ENCODE measurements around the gene BFSP1. TPM values are rescaled to one million over a fixed set of nuclear protein-coding genes. Genes with fewer than 3 reads are reported as not detected.

The BFSP1 gene
- total RNA-seq, 1 donor, result 2.9 TPM

DNA sequence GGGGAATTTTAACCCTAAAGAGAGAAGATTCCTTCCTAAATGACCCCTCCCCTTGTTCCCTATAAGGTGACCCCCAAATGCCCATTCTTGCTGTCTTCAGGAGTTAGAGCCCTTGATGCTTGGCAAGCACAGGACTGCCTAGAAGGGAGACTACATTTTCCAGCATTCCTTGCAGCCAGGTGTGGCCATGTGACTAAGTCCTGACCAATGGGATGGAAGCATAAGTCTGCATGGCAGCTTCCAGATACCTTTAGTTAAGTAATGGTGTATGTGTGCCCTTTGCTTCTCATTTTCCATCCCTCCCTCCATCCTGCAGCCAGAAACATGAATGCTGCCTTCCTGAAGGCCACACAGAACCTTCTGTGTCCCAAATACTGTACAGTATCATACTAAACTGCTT lies 5.5 kb downstream of the BFSP1 start:
- no peak for DNase-seq (ENCODE audit: insufficient read length, low spot score, missing footprints)
- Histone ChIP-seq H4K20me1 (ENCODE audit: insufficient read depth, low read length) (no peaks in the 10 kb centered on the region), H3K36me3 (ENCODE audit: insufficient read depth, low read length) (no peaks in the 10 kb centered on the region), H3K4me2 (ENCODE audit: insufficient read depth, low read length) (no peak overlapping the region), H3K9me3 (ENCODE audit: low read depth, low read length) (no peaks in the 10 kb centered on the region), H2AFZ (ENCODE audit: low read length) (no peak overlapping the region), H3K27me3 (ENCODE audit: insufficient read depth, low read length) (peaks cover 7% of the 10 kb centered on the region), H3K27ac (ENCODE audit: low read depth, low read length) (no peak overlapping the region), H3K4me3 (ENCODE audit: insufficient read depth, low read length) (no peak overlapping the region), H3K79me2 (ENCODE audit: insufficient read depth, low read length) (no peaks in the 10 kb centered on the region), H3K4me1 (ENCODE audit: insufficient read depth, low read length) (no peaks in the 10 kb centered on the region)
- TF ChIP-seq, protein P1, sequence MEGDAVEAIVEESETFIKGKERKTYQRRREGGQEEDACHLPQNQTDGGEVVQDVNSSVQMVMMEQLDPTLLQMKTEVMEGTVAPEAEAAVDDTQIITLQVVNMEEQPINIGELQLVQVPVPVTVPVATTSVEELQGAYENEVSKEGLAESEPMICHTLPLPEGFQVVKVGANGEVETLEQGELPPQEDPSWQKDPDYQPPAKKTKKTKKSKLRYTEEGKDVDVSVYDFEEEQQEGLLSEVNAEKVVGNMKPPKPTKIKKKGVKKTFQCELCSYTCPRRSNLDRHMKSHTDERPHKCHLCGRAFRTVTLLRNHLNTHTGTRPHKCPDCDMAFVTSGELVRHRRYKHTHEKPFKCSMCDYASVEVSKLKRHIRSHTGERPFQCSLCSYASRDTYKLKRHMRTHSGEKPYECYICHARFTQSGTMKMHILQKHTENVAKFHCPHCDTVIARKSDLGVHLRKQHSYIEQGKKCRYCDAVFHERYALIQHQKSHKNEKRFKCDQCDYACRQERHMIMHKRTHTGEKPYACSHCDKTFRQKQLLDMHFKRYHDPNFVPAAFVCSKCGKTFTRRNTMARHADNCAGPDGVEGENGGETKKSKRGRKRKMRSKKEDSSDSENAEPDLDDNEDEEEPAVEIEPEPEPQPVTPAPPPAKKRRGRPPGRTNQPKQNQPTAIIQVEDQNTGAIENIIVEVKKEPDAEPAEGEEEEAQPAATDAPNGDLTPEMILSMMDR (IDR thresholded peaks at IDR 0.05; ENCODE audit: extremely low read depth, low read depth, low read length), result no peak

DNA sequence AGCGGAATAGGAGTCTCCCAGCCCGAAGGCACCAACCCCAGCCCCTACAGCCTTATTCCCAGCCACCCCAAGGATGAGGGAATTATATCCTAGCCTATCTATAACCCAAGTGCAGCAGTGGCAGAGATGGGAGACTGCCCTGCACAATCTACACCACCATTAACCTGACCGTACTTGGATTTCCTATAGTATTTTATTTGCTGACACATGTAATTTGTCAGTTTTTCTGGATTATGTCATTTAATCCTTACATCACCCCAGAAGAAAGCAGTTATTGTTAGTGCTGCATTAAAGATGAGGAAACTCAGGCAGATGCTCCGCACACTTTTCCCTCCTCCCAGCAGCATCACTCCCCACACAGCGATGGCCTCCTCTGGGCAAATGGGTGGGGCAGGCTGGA lies 6.0 kb downstream of the BFSP1 start:
- Histone ChIP-seq H3K4me3 (ENCODE audit: insufficient read depth, low read length) (no peak overlapping the region), H4K20me1 (ENCODE audit: insufficient read depth, low read length) (no peaks in the 10 kb centered on the region), H3K4me2 (ENCODE audit: insufficient read depth, low read length) (no peak overlapping the region), H2AFZ (ENCODE audit: low read length) (no peak overlapping the region), H3K9me3 (ENCODE audit: low read depth, low read length) (no peaks in the 10 kb centered on the region), H3K36me3 (ENCODE audit: insufficient read depth, low read length) (no peaks in the 10 kb centered on the region), H3K79me2 (ENCODE audit: insufficient read depth, low read length) (no peaks in the 10 kb centered on the region), H3K27me3 (ENCODE audit: insufficient read depth, low read length) (peaks cover 7% of the 10 kb centered on the region), H3K4me1 (ENCODE audit: insufficient read depth, low read length) (no peaks in the 10 kb centered on the region), H3K27ac (ENCODE audit: low read depth, low read length) (no peak overlapping the region)
- TF ChIP-seq, protein P1 (IDR thresholded peaks at IDR 0.05; ENCODE audit: extremely low read depth, low read depth, low read length), result no peak
- DNase-seq (ENCODE audit: insufficient read length, low spot score, missing footprints), result no peak

DNA sequence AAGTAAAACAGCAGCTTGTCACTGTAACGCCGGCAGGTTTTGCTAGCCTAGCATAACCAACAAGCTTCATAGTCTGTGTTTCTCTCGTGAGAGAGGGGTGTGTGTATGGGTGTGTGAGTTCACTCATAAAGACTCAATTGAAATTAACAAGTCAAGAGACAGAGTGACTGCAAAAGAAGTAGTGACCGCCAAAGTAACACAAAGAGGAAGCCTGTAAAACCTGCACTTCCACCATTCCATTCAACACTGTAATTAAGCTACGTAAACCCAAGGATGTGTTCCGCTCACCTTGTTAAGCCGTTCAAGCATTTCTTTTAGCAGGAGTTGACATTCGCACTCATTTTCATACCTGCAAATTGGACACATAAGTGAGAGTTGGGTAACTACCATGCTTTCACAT lies 6.6 kb downstream of the BFSP1 start:
- H2AFZ ChIP-seq (ENCODE audit: low read length), result no peak overlapping the region
- no peaks in the 10 kb centered on the region for H4K20me1 ChIP-seq (ENCODE audit: insufficient read depth, low read length)
- no peaks in the 10 kb centered on the region for H3K4me1 ChIP-seq (ENCODE audit: insufficient read depth, low read length)
- no peak overlapping the region for H3K4me2 ChIP-seq (ENCODE audit: insufficient read depth, low read length)
- H3K9me3 ChIP-seq (ENCODE audit: low read depth, low read length), result no peaks in the 10 kb centered on the region
- no peak for DNase-seq (ENCODE audit: insufficient read length, low spot score, missing footprints)
- H3K79me2 ChIP-seq (ENCODE audit: insufficient read depth, low read length), result no peaks in the 10 kb centered on the region
- peaks cover 7% of the 10 kb centered on the region for H3K27me3 ChIP-seq (ENCODE audit: insufficient read depth, low read length)
- H3K4me3 ChIP-seq (ENCODE audit: insufficient read depth, low read length), result no peak overlapping the region
- H3K27ac ChIP-seq (ENCODE audit: low read depth, low read length), result no peak overlapping the region
- TF ChIP-seq, protein P1 (IDR thresholded peaks at IDR 0.05; ENCODE audit: extremely low read depth, low read depth, low read length), result no peak
- H3K36me3 ChIP-seq (ENCODE audit: insufficient read depth, low read length), result no peaks in the 10 kb centered on the region

DNA sequence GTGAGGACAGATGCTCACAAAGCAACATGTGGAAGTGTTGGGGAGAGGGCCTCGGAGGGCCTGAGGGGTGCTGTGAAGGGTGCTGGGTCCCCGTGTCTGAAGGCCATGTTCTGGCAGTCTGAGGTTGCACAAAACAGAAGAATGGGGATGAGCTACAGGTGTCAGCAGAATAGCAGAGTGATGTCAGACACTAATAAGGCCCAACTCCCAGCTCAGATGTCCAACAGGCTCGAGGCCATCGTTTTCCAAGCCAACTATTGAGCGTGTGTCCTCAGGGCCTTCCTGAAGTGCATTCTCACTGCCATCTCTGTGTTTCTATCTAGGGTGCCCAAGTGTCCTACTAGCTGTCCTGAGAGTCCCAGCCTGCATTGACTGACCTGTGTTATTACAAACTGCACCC lies 7.9 kb downstream of the BFSP1 start:
- no peak overlapping the region for H2AFZ ChIP-seq (ENCODE audit: low read length)
- TF ChIP-seq, protein P1 (IDR thresholded peaks at IDR 0.05; ENCODE audit: extremely low read depth, low read depth, low read length), result no peak

More for the DNA sequence above, 7.9 kb downstream of the BFSP1 start:
- Histone ChIP-seq H4K20me1 (ENCODE audit: insufficient read depth, low read length) (no peaks in the 10 kb centered on the region), H3K79me2 (ENCODE audit: insufficient read depth, low read length) (no peaks in the 10 kb centered on the region), H3K27ac (ENCODE audit: low read depth, low read length) (no peak overlapping the region), H3K27me3 (ENCODE audit: insufficient read depth, low read length) (peaks cover 7% of the 10 kb centered on the region), H3K4me3 (ENCODE audit: insufficient read depth, low read length) (no peak overlapping the region), H3K4me2 (ENCODE audit: insufficient read depth, low read length) (no peak overlapping the region), H3K9me3 (ENCODE audit: low read depth, low read length) (no peaks in the 10 kb centered on the region), H3K4me1 (ENCODE audit: insufficient read depth, low read length) (no peaks in the 10 kb centered on the region), H3K36me3 (ENCODE audit: insufficient read depth, low read length) (no peaks in the 10 kb centered on the region)
- DNase-seq (ENCODE audit: insufficient read length, low spot score, missing footprints), result no peak

Measured in osteoblast (primary cell).